ENCODE data around the gene HOXC10.

Gene HOXC10

GRCh38 chr12:54030889-54031471 lies 46.0 kb downstream of the HOXC10 start:
- no peak for DNase-seq

DNA sequence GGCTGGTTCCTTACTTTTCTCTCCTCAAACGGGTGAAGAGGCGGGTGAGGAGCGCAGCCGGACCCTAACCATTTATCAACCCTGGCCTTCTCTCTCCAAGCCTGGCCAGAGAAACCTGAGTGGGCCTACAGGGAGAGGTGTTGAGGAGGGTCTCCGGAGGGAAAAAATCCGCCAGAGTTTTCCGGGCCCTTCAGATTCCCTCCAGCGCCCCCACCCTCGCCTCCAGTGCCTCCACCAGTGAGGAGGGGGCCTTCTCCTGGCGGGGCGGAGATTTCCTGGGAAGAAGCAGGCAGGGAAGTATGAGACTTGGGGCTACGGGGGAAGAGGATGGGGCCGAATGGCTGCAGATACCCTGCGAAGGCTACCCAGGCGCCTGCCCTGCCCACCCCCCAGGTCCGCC lies 46.5 kb downstream of the HOXC10 start:
- DNase-seq, result no peak

DNA sequence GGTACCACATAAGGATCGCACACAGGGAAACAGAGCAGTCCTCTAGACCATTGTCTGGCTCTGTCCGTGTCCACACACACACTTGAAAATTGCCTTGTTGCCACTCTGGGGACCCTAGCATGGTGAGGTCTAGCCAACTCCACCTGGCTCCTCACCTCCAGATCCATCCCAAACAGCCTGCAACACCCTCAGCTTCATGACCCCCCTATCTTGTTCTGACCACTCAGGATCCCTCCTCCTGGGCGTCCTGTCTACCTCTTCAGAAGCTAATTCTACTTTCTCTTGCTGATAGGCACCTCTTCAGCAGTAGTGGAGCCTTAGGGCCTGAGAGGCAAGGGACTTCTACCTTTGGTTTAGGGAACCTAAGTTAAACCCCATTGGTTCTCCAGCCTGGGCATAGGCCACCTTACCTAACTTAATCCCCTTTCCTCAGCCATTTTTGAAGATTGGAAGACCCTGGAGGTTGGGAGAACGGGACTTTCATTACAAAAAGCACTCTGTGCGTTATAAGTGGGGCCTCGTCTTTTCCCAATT lies 47.2 kb downstream of the HOXC10 start:
- no peak for DNase-seq

DNA sequence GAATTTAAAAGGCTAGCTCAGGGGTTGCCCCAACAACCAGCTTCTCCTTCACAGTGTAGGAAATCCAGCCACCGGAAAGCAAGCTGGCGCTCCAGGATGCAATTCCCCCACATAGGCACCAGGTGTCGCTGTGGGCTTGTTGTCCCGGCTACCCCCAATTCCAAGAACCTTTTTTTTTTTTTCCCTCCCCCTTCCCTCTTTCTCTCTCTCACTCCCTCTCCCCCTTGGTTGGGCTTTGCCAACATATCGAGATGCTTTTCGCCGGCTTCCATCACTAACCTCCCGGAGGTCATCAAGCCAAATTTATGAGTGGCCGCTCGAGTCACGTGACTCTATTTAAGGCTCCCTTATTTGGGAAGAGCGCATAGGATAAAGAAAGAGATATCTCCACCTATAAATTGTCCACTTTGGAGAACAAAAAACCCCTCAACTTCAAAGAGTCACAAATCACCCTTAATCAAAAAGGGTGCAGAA lies 47.7 kb downstream of the HOXC10 start, which contains the start of gene HOXC5:
Gene HOXC5, plus strand, starts transcription at position 424 of the 474 bp plus-strand sequence. CDS start 73 bp downstream, outside the sequence.
- DNase-seq, result no peak

- DNase-seq, result no peak
Observed at GRCh38 chr12:54033106-54033979, 48.4 kb downstream of the HOXC10 start.

GRCh38 chr12:54033980-54034784 lies 49.2 kb downstream of the HOXC10 start:
- no peak for DNase-seq

DNA sequence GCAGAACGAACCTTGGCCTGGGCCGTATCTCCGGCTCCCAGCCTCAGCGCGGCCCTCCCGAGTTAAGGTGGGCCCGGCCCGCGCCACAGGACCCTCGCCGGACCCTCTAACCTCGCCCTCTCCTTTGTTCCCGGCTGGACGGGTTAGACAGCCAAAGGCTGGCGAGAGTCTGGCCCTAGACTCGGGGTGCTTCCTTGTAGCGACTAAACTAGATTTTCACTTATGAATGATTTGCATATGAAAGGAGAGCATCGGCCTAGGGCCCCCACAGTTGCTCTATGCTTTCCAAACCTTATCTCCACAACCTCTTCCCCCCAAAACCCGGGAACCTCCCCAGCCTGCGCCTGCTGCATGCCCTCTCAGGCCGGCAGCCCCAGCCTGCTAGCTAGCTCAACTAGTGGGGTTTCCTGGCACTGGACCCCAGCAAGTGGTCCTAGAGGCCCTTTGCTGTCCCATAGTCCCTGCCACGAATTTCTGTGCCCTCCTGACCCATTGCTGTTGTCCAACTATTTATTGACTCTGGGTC lies 49.9 kb downstream of the HOXC10 start:
- no peak for DNase-seq

DNA sequence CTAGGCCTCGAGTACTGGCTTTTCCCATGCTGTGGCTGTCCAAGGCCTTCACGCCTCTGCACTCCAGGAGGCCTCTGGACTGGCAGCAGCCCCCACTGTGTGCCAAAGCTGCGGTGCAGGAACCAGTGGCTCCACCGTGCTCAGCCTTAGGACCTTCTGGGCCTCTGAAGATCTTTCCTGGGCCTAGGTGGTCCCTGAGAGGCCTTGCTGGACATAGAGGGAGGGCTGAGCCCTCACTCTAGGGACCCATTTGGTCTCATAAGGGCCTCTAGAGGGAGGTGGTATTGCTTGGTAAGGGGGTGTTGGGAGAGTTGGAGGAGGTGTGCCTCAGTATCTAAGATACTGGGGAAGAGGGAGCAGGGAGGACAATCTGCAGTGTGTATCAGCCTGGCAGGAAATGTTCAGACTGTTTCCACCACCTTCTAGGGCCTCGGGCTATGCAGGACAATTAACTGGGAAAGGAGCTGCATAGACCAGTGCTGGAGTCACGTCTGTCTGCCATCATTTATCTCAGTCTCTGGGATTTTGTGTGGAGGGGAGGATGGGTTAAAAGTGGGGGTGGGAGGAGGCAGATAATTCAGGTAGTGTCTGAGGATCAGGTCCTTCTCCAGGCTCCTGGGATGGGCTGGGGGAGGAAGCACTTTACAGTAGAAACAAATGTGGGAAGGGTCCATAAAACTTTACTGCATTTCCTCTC lies 50.8 kb downstream of the HOXC10 start:
- no peak for DNase-seq

DNA sequence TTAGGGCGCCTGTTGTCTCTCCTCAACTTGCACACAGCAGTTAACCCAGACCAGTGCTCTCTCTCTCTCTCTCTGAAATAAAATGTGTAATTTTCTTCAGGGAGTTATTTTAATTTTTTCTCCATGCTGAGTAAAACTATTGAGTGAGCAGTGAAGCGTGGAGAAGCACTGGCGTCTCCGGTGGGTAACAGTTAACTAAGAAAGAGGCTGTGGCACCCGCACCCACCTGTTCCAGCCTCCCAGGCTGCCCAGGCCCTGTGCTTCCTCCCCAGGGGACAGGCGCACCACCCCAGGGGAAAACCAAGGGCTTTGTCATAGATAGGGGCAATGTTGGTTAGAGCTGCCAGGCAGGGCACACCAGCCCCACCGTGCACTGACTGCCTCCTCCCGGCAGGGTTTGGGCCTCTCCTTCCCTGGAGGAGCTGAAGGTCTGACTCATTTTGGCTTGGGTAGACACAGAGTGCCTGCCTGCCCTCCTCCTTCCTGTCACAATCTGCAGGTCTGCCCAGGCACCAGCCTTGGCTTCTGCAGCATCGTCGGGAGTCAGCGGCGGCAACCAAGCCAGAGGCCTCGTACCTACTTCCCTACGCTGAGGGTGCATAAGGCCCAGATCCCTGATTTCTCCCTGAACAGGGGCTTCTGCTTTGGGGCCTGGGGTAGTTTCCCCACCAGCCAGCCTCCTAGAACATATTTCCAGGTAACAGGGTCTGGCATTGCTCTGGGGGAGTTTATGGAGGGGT lies 51.8 kb downstream of the HOXC10 start:
- DNase-seq, result no peak

- no peak for DNase-seq
Observed at GRCh38 chr12:54037360-54038283, 52.7 kb downstream of the HOXC10 start.

DNA sequence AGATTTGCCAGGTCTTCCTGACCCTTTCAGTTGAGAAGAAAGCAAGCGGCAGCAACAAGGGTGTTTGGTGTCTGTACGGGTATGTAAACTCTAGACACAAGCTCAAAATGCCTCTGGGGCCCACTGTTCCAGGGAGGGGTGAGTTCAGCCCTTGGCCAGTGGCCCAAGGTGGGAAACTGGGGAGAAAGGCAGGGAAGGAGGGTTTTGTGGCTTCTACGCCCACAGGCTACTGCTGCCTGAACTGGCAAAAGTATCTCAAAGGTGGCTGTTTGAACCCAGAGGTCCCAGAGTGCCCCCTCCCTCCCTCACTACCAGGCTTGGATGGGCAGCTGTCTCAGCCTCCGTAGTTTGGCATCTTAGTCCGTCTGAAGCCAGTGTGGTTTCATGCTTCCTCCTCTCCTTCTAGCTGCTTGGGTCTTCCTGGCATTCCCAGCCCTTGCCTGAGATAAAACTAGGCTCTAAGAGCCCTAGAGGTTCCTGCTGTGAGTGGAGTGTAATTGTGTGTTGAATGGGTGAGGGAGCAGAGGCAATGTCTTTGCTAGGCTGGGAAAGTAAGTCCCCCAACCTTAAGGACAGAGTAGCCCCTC lies 53.4 kb downstream of the HOXC10 start:
- DNase-seq, result no peak

DNA sequence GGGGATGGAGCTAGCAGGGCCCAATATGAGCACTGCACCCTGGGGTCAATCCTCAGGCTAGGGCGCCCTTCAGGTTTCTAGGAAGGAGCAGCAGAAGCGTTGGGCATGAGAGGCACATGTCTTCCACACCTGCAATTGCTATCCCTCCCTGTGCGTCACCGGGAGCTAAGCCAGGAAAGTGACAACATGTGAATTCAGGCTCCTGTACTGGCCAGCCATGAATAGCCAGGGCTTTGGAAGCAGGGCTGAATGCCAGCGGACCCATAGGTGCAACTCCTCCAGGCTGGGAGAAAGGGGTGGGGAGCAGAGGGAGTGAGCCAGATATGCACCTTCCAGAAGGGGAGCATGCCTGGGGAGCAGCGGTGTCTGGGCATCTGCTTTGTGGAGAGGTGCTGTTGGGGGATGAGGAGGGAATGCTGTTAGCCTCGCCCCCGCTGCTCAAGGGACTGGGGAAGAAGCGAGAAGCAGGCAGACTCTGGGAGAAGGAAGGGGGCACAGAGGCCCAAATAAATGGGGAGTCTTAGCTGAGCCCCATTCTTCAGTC lies 54.0 kb downstream of the HOXC10 start:
- no peak for DNase-seq

- DNase-seq, result no peak
Observed at GRCh38 chr12:54039417-54040147, 54.6 kb downstream of the HOXC10 start.
